GM18907 (cell line): ENCODE data around the gene ALG12.

Experiments
- ATAC-seq: cut with Tn5 transposase; IDR thresholded peaks from one replicate; pipeline ENCODE4 v1.9.1; 2021; ENCODE audit warnings: mild to moderate bottlenecking, moderate library complexity; ENCODE audit not compliant: unreplicated experiment

ALG12 gene

GRCh38 chr22:49917974-49918910 is at the start of gene ALG12, which contains the start of gene CRELD2:
ALG12 (minus strand) TSS chr22:49918438; CDS start chr22:49913765, 4,673 bp downstream.
CRELD2 (plus strand) TSS chr22:49918634; CDS start chr22:49918770, 136 bp downstream.
- peak; percentile 84 for ATAC-seq

- no peak for ATAC-seq
These were observed 49.5 kb upstream of the ALG12 start for GRCh38 chr22:49967706-49968208.

- ATAC-seq, result no peak
These were observed 48.8 kb upstream of the ALG12 start for GRCh38 chr22:49966774-49967705.

GRCh38 chr22:49966041-49966773 is 48.0 kb upstream of the ALG12 start:
- ATAC-seq, result no peak

GRCh38 chr22:49965091-49966040 is 47.1 kb upstream of the ALG12 start:
- no peak for ATAC-seq

GRCh38 chr22:49964136-49965090 is 46.2 kb upstream of the ALG12 start:
- no peak for ATAC-seq

- no peak for ATAC-seq
These were observed 45.4 kb upstream of the ALG12 start for GRCh38 chr22:49963647-49964026.

- ATAC-seq, result no peak
These were observed 44.8 kb upstream of the ALG12 start for GRCh38 chr22:49962751-49963646.

GRCh38 chr22:49962012-49962750 is 43.9 kb upstream of the ALG12 start:
- ATAC-seq, result no peak

- ATAC-seq, result no peak
These were observed 43.4 kb upstream of the ALG12 start for GRCh38 chr22:49961601-49962011.

- no peak for ATAC-seq
These were observed 42.9 kb upstream of the ALG12 start for GRCh38 chr22:49961005-49961600.

GRCh38 chr22:49960159-49961004 is 42.1 kb upstream of the ALG12 start, which contains the start of gene PIM3:
PIM3 (plus strand) TSS chr22:49960772; CDS start chr22:49960948, 176 bp downstream.
- peak; percentile 63 for ATAC-seq

- ATAC-seq, result peak; percentile 9
These were observed 41.5 kb upstream of the ALG12 start for GRCh38 chr22:49959782-49960158.

- ATAC-seq, result no peak
These were observed 40.9 kb upstream of the ALG12 start for GRCh38 chr22:49958931-49959781.
